ENCODE measurements around the gene ALDH4A1.

GRCh38 chr1:18900303-18900841 is 2.0 kb downstream of the ALDH4A1 start:
- TF ChIP-seq EZH2 (optimal IDR thresholded peaks at IDR 0.05; ENCODE audit: low read depth, low read length) (no peak), CTCF (IDR thresholded peaks at IDR 0.05; ENCODE audit: low read length) (no peak)
